ENCODE measurements around the gene FBXL22.

Gene FBXL22

DNA sequence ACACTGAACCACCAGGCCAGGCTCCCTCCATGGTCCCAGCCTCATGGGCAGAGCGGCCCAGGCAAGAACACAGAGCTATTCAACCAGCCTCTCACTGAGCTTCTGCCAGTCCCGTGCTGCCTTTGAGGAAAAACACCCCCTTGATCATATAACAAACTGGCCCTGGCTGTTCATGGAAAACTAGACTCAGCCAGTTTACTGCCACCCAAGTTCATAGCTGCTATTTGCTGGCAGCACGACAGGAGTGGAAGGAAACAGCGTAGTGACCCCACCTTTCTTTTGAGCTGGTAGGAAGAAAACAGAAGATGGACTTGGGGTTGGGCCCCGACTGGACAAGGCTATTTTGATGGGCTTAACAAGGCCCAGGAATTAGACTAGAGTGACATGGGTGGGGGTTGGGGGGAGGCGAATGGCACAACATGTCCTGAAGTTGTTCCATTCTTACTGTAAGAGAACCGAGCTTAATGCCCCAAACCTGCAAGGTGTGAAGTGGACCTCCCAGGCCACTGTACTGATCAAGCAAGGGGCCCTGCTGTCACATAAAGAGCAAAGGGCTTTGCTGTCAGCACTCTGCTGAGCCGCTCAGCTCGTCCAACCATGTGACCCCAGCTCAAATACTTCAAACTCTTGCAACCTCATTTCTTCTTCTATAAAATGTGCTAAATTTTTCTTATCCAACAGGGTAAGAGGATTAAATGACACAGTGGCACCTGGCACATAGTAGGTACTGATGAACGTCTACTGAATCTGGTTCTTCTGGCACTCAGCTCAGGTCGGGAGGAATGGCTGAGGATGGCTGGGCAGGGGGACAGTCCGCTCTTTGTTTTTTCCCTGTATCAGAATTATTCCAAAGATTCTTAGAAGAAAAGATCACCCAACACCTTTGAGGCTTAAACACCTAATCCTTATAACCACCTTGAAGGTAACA, 1.6 kb downstream of the FBXL22 start:
- Histone ChIP-seq H3K4me1 (ENCODE audit: insufficient read depth, low read length) (peaks cover 5% of the 10 kb centered on the region), H3K27me3 (ENCODE audit: insufficient read depth, low read length) (no peaks in the 10 kb centered on the region), H3K36me3 (ENCODE audit: insufficient read depth, low read length) (peaks cover 11% of the 10 kb centered on the region), H2AFZ (ENCODE audit: low read depth, low read length) (no peak overlapping the region), H3K4me3 (ENCODE audit: low read length) (no peak overlapping the region), H3K9me3 (ENCODE audit: low read length) (no peaks in the 10 kb centered on the region)

DNA sequence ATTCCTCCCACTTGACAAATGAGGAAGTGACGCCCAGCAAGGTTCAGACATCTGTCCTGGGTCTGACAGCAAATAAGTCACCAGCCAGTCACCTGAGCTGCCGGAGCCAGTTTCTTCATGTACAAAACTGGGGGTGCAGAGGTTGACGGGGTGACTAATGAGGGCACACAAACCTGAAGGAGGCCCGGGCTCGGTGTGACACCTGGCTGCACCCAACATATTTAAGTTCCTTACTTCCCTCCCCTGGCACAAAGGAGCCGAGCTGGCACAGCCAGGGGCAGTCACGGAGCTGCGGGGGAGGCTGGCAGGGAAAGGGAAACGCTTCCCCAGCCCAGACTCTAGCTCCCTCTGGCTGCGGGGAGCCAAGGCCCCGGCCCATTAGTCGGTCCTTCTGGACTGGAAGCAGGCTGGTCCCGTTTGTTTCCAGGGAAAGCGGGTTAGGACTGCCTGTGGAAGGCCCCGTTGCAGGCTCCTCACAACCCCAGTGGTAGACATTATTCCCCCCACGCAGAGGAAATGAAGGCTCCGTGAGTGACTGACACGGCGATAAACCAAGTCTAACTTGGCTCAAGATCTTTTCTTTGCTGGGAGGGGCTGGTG, 2.3 kb downstream of the FBXL22 start:
- Histone ChIP-seq H3K4me1 (ENCODE audit: insufficient read depth, low read length) (peaks cover 5% of the 10 kb centered on the region), H3K36me3 (ENCODE audit: insufficient read depth, low read length) (peaks cover 4% of the 10 kb centered on the region), H3K27me3 (ENCODE audit: insufficient read depth, low read length) (no peaks in the 10 kb centered on the region), H2AFZ (ENCODE audit: low read depth, low read length) (no peak overlapping the region), H3K4me3 (ENCODE audit: low read length) (no peak overlapping the region), H3K9me3 (ENCODE audit: low read length) (no peaks in the 10 kb centered on the region)

DNA sequence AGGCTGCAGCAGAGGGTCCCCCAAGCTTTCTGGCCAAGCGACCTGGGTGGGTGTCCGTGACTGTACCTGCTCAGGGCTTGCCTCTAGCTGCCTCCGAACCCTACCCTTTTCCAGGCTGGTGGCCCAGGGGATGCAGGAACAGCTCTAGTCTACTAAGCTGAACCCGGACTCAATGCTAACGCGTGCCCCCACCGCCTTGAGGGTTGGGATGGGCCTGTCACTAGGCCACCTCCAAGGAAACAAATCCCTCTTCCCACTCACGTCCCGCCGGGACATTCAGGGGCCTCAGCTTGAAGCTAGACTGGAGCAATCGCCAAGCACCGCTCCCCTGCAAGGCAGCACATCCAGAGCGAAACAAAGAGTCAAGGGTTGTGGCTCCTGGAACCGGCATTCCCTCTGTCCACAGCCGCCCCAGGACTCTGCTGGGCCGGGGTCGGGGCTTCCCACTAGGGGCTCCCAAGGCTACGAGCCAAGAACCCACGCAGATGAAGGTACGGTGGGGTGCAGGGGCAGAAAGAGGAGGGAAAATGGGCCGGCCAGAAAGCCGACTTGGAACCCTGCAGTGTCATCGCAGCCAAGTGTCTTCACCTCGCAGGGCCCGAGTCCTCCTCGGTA, 2.9 kb downstream of the FBXL22 start:
- peak overlapping the region; percentile 23 for H3K4me3 ChIP-seq (ENCODE audit: low read length)
- no peaks in the 10 kb centered on the region for H3K27me3 ChIP-seq (ENCODE audit: insufficient read depth, low read length)
- H3K36me3 ChIP-seq (ENCODE audit: insufficient read depth, low read length): no peaks in the 10 kb centered on the region
- no peaks in the 10 kb centered on the region for H3K9me3 ChIP-seq (ENCODE audit: low read length)
- H2AFZ ChIP-seq (ENCODE audit: low read depth, low read length): no peak overlapping the region
- peaks cover 5% of the 10 kb centered on the region for H3K4me1 ChIP-seq (ENCODE audit: insufficient read depth, low read length)

DNA sequence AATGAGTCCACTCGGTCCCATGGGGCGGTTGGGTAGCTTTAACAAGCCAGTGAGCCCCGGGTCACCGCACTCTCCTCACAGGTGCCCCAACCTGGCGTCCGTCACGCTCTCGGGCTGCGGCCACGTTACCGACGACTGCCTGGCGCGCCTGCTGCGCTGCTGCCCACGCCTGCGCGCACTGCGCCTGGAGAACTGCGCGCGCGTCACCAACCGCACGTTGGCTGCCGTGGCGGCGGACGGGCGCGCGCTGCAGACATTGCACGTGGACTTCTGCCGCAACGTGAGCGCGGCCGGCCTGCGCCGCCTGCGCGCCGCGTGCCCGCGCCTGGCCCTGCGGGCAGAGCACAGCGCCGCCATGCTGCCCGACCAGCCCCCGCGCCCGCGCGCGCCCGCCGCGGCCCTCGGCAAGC, 3.4 kb downstream of the FBXL22 start:
- no peaks in the 10 kb centered on the region for H3K9me3 ChIP-seq (ENCODE audit: low read length)
- H2AFZ ChIP-seq (ENCODE audit: low read depth, low read length): no peak overlapping the region
- peak overlapping the region; percentile 47 for H3K4me3 ChIP-seq (ENCODE audit: low read length)
- no peaks in the 10 kb centered on the region for H3K27me3 ChIP-seq (ENCODE audit: insufficient read depth, low read length)
- no peaks in the 10 kb centered on the region for H3K36me3 ChIP-seq (ENCODE audit: insufficient read depth, low read length)
- H3K4me1 ChIP-seq (ENCODE audit: insufficient read depth, low read length): peaks cover 5% of the 10 kb centered on the region

DNA sequence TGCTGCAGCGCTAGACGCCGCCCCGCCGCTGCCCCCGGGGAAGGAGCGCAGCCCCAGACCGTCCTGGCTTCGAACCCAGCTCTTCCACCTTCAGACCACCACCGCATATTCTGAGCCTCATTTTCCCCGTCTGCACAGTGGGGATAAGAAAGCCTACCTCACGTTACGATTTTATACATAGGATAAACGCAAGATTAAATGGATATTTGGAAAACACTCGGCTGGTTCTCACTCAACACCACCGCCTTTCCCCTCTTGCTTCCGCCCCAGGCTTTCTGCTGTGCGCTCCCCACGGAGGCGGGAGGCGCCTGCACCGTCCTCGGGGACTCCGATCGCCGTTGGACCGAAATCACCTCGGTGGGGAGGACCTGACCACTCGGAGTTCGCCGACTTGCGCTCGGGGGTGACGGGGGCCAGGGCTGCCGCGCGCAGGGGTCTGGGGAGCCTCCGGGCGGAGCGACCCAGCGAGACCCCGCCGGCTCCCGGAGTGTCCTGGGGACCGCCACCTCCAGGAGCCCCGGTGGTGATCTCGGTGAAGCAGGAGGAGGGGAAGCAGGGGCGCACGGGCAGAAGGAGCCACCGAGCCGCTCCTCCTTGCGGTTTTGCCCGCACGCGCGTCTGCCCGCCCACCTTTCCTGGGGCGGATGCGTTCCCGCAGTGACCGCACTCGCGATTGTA, 4.0 kb downstream of the FBXL22 start:
- peaks cover 5% of the 10 kb centered on the region for H3K4me1 ChIP-seq (ENCODE audit: insufficient read depth, low read length)
- peaks cover 2% of the 10 kb centered on the region for H3K36me3 ChIP-seq (ENCODE audit: insufficient read depth, low read length)
- H3K27me3 ChIP-seq (ENCODE audit: insufficient read depth, low read length): no peaks in the 10 kb centered on the region
- H3K9me3 ChIP-seq (ENCODE audit: low read length): no peaks in the 10 kb centered on the region
- peak overlapping the region; percentile 47 for H3K4me3 ChIP-seq (ENCODE audit: low read length)
- H2AFZ ChIP-seq (ENCODE audit: low read depth, low read length): peak overlapping the region; percentile 21

DNA sequence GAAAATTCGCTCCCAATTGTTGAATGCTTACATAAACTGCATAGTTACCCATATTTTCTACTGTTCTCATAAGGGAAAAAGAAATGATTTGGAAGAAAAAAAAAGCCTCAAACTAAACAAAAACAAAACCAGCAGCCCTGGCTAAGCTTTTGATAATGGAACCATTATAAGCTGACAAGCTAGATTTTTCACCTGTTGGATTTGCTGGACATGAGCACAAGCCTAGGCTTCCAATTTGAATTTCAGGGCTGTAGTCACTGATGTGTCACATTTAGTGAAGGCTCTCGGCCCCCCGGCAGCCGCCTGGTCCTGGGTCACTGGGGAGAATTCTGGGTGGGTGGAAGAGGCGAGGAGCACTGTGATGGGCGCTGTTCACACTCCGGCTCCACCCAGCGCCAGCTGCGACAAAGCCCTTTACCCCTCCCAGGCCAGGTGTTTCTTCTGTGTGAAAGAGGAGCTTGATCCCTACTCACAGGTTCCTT, 4.6 kb downstream of the FBXL22 start:
- H3K4me3 ChIP-seq (ENCODE audit: low read length): peak overlapping the region; percentile 47
- peaks cover 5% of the 10 kb centered on the region for H3K4me1 ChIP-seq (ENCODE audit: insufficient read depth, low read length)
- H3K36me3 ChIP-seq (ENCODE audit: insufficient read depth, low read length): peaks cover 2% of the 10 kb centered on the region
- no peaks in the 10 kb centered on the region for H3K27me3 ChIP-seq (ENCODE audit: insufficient read depth, low read length)
- no peak overlapping the region for H2AFZ ChIP-seq (ENCODE audit: low read depth, low read length)
- H3K9me3 ChIP-seq (ENCODE audit: low read length): no peaks in the 10 kb centered on the region

DNA sequence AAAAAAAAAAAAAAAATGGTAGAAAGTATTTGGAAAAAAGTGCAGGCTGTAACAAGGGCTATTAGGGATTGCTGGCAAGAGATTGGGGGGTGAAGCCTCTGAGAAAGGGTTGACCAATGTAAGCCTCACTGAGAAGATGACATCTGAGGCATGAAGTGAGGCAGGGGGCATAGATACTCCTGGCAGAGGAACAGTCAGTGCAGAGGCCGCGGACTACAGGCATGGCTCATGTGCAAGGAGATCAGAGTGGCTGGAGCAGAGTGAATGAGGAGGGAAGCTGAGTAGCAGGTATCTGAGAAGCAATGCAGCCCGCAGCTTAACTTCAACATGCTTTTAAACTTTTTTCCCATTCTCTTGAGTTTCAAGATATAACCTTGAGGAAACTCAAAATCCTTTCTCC, 5.4 kb downstream of the FBXL22 start:
- Histone ChIP-seq H2AFZ (ENCODE audit: low read depth, low read length) (no peak overlapping the region), H3K9me3 (ENCODE audit: low read length) (no peaks in the 10 kb centered on the region)

DNA sequence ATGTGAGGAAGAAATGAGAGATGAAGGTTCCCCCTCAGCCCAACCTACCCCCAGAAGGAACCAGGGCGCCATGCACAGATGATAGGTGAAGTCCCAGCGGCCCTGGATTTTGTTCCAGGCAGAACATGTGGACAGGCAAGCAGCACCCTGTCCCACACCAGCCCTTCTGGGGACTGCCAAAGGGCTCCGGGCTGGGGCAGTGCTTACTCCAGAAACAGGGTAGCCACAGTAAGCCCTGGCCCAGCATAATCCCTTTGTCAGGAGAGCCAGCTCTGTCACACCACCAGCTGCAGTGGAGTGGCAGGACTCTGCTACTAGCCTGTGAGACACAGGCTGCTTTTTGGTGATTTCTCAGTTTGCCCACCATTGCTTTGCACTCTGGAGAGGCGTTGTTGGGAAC, 6.3 kb downstream of the FBXL22 start:
- Histone ChIP-seq H3K9me3 (ENCODE audit: low read length) (no peaks in the 10 kb centered on the region), H2AFZ (ENCODE audit: low read depth, low read length) (no peak overlapping the region), H3K4me1 (ENCODE audit: insufficient read depth, low read length) (peaks cover 4% of the 10 kb centered on the region), H3K27me3 (ENCODE audit: insufficient read depth, low read length) (no peaks in the 10 kb centered on the region), H3K4me3 (ENCODE audit: low read length) (no peak overlapping the region), H3K36me3 (ENCODE audit: insufficient read depth, low read length) (peaks cover 13% of the 10 kb centered on the region)

More for the DNA sequence above, 5.4 kb downstream of the FBXL22 start:
- peaks cover 4% of the 10 kb centered on the region for H3K36me3 ChIP-seq (ENCODE audit: insufficient read depth, low read length)
- no peak overlapping the region for H3K4me3 ChIP-seq (ENCODE audit: low read length)
- H3K4me1 ChIP-seq (ENCODE audit: insufficient read depth, low read length): peaks cover 5% of the 10 kb centered on the region
- H3K27me3 ChIP-seq (ENCODE audit: insufficient read depth, low read length): no peaks in the 10 kb centered on the region

DNA sequence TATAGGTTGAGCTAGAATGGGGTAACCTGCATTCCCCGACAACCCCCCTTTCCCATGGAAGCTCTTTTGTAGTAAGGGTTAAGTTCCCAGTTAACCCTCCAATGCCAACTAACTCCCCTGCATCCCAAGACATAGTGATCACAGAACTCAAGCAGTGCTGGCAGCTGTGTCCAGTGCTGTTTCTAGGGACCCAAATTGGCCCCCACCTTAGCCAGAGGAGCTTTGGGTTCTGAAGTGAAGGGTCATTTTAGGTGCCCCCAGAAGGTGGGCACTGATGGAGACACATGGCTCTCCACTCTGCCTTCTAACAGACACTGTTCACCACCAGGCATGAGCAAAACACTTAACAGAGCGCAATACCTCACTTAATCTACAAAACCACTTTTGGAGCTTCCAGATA, 7.1 kb downstream of the FBXL22 start:
- Histone ChIP-seq H3K4me3 (ENCODE audit: low read length) (no peak overlapping the region), H2AFZ (ENCODE audit: low read depth, low read length) (no peak overlapping the region), H3K4me1 (ENCODE audit: insufficient read depth, low read length) (no peaks in the 10 kb centered on the region), H3K27me3 (ENCODE audit: insufficient read depth, low read length) (no peaks in the 10 kb centered on the region), H3K9me3 (ENCODE audit: low read length) (no peaks in the 10 kb centered on the region), H3K36me3 (ENCODE audit: insufficient read depth, low read length) (peaks cover 17% of the 10 kb centered on the region)

DNA sequence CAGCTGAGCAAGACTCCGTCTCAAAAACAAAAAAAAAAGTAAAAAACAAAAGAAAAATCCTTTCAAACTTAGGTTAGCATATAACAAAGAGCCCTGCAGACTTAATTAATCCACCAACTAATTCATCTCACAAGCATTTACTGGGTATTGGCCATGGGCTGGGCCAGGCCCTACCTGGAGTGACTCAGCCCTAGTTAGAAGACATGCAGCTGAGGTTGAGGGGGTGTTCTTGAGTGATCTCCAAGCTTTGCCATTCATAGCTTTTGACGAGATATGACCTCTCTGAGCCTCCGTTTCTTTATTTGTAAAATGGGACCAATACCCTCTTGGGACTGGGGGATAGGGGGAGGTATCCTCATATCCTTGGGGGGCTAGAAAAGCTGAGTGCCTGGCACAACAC, 7.8 kb downstream of the FBXL22 start:
- Histone ChIP-seq H3K4me1 (ENCODE audit: insufficient read depth, low read length) (no peaks in the 10 kb centered on the region), H2AFZ (ENCODE audit: low read depth, low read length) (no peak overlapping the region), H3K9me3 (ENCODE audit: low read length) (no peaks in the 10 kb centered on the region), H3K36me3 (ENCODE audit: insufficient read depth, low read length) (peaks cover 21% of the 10 kb centered on the region), H3K4me3 (ENCODE audit: low read length) (no peak overlapping the region), H3K27me3 (ENCODE audit: insufficient read depth, low read length) (no peaks in the 10 kb centered on the region)

DNA sequence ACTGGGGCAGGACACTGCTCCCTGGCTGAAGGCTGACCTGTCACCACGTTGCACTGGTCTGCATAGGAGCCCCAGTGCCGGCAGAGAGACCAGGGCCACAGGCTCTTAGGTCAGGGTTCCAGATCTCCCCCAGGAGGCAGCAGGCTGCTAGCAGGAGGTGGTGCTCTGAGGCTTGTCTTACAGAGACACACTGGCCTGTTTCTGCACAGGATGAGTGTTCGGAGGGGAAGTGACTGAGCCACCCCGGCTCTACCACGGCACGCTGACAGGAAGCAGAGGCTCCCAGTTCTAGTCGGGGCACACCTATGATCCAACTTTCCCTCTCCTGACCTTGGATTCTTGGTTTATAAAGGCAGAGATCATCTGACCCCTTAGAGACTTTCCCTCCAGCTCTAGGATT, 8.6 kb downstream of the FBXL22 start:
- no peaks in the 10 kb centered on the region for H3K27me3 ChIP-seq (ENCODE audit: insufficient read depth, low read length)
- H3K4me3 ChIP-seq (ENCODE audit: low read length): no peak overlapping the region
- peaks cover 21% of the 10 kb centered on the region for H3K36me3 ChIP-seq (ENCODE audit: insufficient read depth, low read length)
- H2AFZ ChIP-seq (ENCODE audit: low read depth, low read length): no peak overlapping the region
- peaks cover 6% of the 10 kb centered on the region for H3K4me1 ChIP-seq (ENCODE audit: insufficient read depth, low read length)
- no peaks in the 10 kb centered on the region for H3K9me3 ChIP-seq (ENCODE audit: low read length)

DNA sequence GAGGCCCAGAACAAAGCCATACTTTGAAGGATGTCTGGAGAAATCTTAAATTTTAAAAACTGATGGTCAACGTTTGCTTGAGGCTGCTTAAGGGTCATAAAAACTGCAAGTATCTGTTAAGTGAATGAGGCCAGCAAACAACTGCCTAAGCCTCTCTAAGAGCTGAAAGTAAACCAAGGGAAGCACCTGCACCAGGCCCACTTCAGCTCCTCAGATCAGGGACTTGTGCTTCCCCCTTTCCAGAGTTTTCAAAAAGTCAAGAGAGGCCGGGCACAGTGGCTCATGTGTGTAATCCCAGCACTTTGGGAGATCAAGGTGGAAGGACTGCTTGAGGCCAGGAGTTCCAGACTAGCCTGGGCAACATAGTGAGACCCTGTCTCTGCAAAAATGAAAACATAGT, 9.1 kb downstream of the FBXL22 start:
- H2AFZ ChIP-seq (ENCODE audit: low read depth, low read length): no peak overlapping the region
- no peaks in the 10 kb centered on the region for H3K9me3 ChIP-seq (ENCODE audit: low read length)
- no peaks in the 10 kb centered on the region for H3K27me3 ChIP-seq (ENCODE audit: insufficient read depth, low read length)
- H3K4me1 ChIP-seq (ENCODE audit: insufficient read depth, low read length): peaks cover 11% of the 10 kb centered on the region
- no peak overlapping the region for H3K4me3 ChIP-seq (ENCODE audit: low read length)
- peaks cover 21% of the 10 kb centered on the region for H3K36me3 ChIP-seq (ENCODE audit: insufficient read depth, low read length)

DNA sequence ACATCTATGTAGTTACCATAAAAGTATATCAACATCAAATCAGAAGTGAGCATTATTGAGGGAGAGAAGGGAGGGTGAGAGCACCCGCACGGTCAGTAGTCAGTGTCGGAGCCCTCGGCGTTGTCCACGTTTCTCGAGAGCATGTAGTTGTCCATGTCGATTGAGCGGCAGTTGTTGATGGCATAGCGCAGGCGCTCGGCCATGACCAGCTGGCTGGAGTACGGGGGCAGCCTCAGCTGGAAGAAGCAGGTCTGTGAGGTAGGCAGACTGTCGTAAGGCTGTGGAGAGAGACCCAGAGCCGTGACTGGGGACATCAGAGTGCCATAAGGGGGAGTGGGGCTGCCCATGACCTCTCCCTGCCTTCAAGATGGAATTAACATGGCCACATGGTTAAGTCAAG, 11.8 kb downstream of the FBXL22 start:
- no peak overlapping the region for H3K4me3 ChIP-seq (ENCODE audit: low read length)
- H3K27me3 ChIP-seq (ENCODE audit: insufficient read depth, low read length): no peaks in the 10 kb centered on the region
- H2AFZ ChIP-seq (ENCODE audit: low read depth, low read length): no peak overlapping the region
- peaks cover 13% of the 10 kb centered on the region for H3K4me1 ChIP-seq (ENCODE audit: insufficient read depth, low read length)
- H3K9me3 ChIP-seq (ENCODE audit: low read length): no peaks in the 10 kb centered on the region
- H3K36me3 ChIP-seq (ENCODE audit: insufficient read depth, low read length): peaks cover 31% of the 10 kb centered on the region
